Transverse colon (tissue), 4 donors: Measurements from ENCODE around the gene CALM1.

Source experiments
- POLR2A ChIP-seq: fragments of 450-650 bp; IDR thresholded peaks from one replicate; pipeline ENCODE4 v1.6.1; 2016; ENCODE audit warnings: antibody characterized with exemption, mild to moderate bottlenecking, moderate library complexity
- POLR2AphosphoS5 ChIP-seq, 3 donors: sonication (generic); formaldehyde crosslinking; IDR thresholded peaks; one replicate each; pipeline ENCODE4 v1.6.1; 2016; ENCODE audit warnings: antibody characterized with exemption in 3 of 3
- TF ChIP-seq, protein P1 (sequence below), 5 experiments: fragments of 200-600 bp in 3 of 5; fragments of 450-650 bp in 2 of 5; sonication (generic) in 3 of 5; IDR thresholded peaks; 1 replicate in 2 of 5; 2 replicates in 3 of 5; pipeline ENCODE4 v1.5.1; 2016 to 2017; ENCODE audit warnings: antibody characterized with exemption in 5 of 5, inconsistent platforms in 3 of 5, mild to moderate bottlenecking in 2 of 5, moderate library complexity in 1 of 5

GRCh38 chr14:90358359-90358758 is 38.5 kb upstream of the CALM1 start:
- no peak for TF ChIP-seq POLR2AphosphoS5 (IDR thresholded peaks at IDR 0.05)
- TF ChIP-seq POLR2A = no peak
- TF ChIP-seq, protein P1, sequence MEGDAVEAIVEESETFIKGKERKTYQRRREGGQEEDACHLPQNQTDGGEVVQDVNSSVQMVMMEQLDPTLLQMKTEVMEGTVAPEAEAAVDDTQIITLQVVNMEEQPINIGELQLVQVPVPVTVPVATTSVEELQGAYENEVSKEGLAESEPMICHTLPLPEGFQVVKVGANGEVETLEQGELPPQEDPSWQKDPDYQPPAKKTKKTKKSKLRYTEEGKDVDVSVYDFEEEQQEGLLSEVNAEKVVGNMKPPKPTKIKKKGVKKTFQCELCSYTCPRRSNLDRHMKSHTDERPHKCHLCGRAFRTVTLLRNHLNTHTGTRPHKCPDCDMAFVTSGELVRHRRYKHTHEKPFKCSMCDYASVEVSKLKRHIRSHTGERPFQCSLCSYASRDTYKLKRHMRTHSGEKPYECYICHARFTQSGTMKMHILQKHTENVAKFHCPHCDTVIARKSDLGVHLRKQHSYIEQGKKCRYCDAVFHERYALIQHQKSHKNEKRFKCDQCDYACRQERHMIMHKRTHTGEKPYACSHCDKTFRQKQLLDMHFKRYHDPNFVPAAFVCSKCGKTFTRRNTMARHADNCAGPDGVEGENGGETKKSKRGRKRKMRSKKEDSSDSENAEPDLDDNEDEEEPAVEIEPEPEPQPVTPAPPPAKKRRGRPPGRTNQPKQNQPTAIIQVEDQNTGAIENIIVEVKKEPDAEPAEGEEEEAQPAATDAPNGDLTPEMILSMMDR (IDR thresholded peaks at IDR 0.05) = no peak
